PC-3 (cell line): Measurements from ENCODE around the gene AKAP6.

Experiments used
- CTCF ChIP-seq: fragments of 300-600 bp; sonication (generic); conservative IDR thresholded peaks from 2 replicates; pipeline ENCODE4 v1.5.1; 2017; ENCODE audit warnings: antibody characterized with exemption, low read depth, mild to moderate bottlenecking, low read length
- EZH2 ChIP-seq: fragments of 300-600 bp; sonication (generic); IDR thresholded peaks from one replicate; pipeline ENCODE4 v1.6.1; 2017; ENCODE audit warnings: antibody characterized with exemption, mild to moderate bottlenecking, low read length; ENCODE audit not compliant: unreplicated experiment
- EZH2phosphoT487 ChIP-seq: fragments of 300-600 bp; sonication (generic); IDR thresholded peaks from 2 replicates; pipeline ENCODE4 v1.6.1; 2018; ENCODE audit warnings: mild to moderate bottlenecking, antibody characterized with exemption, low read length, borderline replicate concordance

- TF ChIP-seq CTCF (no peak), EZH2phosphoT487 (no peak), EZH2 (no peak)
Measured at GRCh38 chr14:32820181-32820580, 491.1 kb downstream of the AKAP6 start.
